PC-3 (cell line): Measurements from ENCODE around the gene MARCHF9.

ENCODE experiments used
- CTCF ChIP-seq: fragments of 300-600 bp; sonication (generic); conservative IDR thresholded peaks from 2 replicates; pipeline ENCODE4 v1.5.1; 2017; ENCODE audit warnings: antibody characterized with exemption, low read depth, mild to moderate bottlenecking, low read length
- EZH2 ChIP-seq: fragments of 300-600 bp; sonication (generic); IDR thresholded peaks from one replicate; pipeline ENCODE4 v1.6.1; 2017; ENCODE audit warnings: antibody characterized with exemption, mild to moderate bottlenecking, low read length; ENCODE audit not compliant: unreplicated experiment
- EZH2phosphoT487 ChIP-seq: fragments of 300-600 bp; sonication (generic); IDR thresholded peaks from 2 replicates; pipeline ENCODE4 v1.6.1; 2018; ENCODE audit warnings: mild to moderate bottlenecking, antibody characterized with exemption, low read length, borderline replicate concordance

DNA sequence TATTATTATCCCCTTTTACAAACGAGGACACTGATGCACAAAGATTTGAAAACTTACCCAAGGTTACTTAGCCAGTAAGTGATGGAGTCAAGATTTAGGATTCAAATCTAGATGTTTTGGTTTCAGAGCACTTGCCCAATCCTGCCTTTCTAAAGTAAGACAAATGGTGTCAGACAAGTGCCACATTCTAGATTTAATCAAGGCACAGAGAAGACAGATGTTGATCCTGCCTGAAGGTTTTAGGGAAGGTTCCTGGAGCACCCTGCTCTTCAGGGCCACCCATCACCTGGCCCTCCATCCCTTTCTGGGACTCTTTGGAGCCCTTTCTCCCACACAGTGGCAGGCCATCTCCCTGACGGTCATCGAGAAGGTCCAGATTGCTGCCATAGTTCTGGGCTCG, 2.9 kb downstream of the MARCHF9 start:
- TF ChIP-seq CTCF (no peak), EZH2 (no peak), EZH2phosphoT487 (no peak)
